SK-N-MC (cell line): ENCODE data around the gene PRR9.
"Not testable (repeated sequence)": the region's sequence is repeated elsewhere in the genome, so short reads cannot be mapped to it uniquely, and the experiment has no call there.

Experiments
- EZH2 ChIP-seq: fragments of 200-600 bp; sonication (generic); IDR thresholded peaks from one replicate; pipeline ENCODE4 v1.6.1; 2017; ENCODE audit warnings: antibody characterized with exemption
- POLR2AphosphoS5 ChIP-seq: IDR thresholded peaks from 2 replicates; pipeline ENCODE4 v1.6.1; 2012; ENCODE audit warnings: mild to moderate bottlenecking, low read depth, low read length, borderline replicate concordance

DNA sequence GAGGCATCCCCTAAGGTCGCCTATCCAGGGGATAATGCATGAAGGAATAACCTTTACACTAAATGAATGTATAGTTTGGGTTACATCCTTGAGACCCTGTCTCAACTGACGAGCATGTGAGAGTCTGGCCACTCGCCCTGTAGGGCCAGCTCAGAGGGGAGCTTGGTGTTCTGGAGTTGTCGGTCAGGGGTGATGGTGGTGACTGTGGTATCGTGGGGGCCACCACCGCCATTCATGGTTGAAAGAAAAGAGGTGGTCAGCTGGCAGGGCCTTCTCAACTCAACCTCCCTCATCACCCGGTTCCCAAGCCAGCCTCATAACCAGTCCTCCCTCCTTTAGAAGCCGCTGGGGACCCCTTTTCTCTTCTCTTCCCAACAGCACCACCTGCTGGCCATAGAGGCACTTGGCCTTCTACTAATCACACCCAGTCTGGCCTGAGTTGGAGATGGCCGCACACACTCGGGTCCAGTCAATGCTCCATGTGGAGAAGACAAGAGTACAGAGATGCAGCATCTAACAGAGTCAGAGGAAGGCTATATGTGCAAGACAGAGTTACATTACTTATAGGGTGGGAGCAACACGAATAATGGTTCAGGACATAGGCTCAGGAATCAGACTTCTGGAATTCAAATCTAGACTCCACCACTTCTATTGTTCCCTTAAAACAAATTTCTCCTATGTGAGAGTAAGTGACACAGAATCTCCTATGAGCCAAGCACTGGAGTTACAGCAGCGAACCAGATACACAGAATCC, 11.9 kb downstream of the PRR9 start:
- not testable (repeated sequence) for TF ChIP-seq POLR2AphosphoS5, EZH2
